Thoracic aorta (tissue), 2 donors: Measurements from ENCODE around the gene SH3GLB1. TPM values are rescaled to one million over a fixed set of nuclear protein-coding genes. Genes with fewer than 3 reads are reported as not detected.

Source experiments
- ATAC-seq: fragments of 150-250 bp; one replicate; pipeline ENCODE4 v1.8.0; 2017; ENCODE audit warnings: low read depth; ENCODE audit not compliant: insufficient number of reproducible peaks, low FRiP score
- DNase-seq: peaks from one replicate; pipeline ENCODE4 v3.0.0-alpha.2; 2020; ENCODE audit warnings: low spot score
- H3K27ac ChIP-seq, 2 donors: fragments of 200-600 bp; sonication (generic); 1 replicate in 1 of 2; 2 replicates in 1 of 2; pipeline ENCODE4 v1.5.1; 2016; ENCODE audit warnings: mild to moderate bottlenecking in 2 of 2, moderate library complexity in 2 of 2
- H3K27me3 ChIP-seq: fragments of 200-600 bp; sonication (generic); replicated peaks from 2 replicates; pipeline ENCODE4 v1.6.0; 2016; ENCODE audit warnings: mild to moderate bottlenecking; ENCODE audit not compliant: insufficient read depth
- H3K36me3 ChIP-seq: fragments of 200-600 bp; sonication (generic); one replicate; pipeline ENCODE4 v1.5.1; 2016
- H3K4me1 ChIP-seq, 2 donors: fragments of 200-600 bp; sonication (generic); 1 replicate in 1 of 2; 2 replicates in 1 of 2; pipeline versions ENCODE4 v1.5.1 to v1.6.0; 2016; ENCODE audit warnings: low read depth in 2 of 2, mild to moderate bottlenecking in 1 of 2; ENCODE audit not compliant: control insufficient read depth in 1 of 2
- H3K4me3 ChIP-seq: fragments of 200-600 bp; sonication (generic); 2 replicates; pipeline ENCODE4 v1.5.1; 2016; ENCODE audit warnings: mild to moderate bottlenecking
- H3K9me3 ChIP-seq: fragments of 200-600 bp; sonication (generic); 2 replicates; pipeline ENCODE4 v1.5.1; 2016
- CTCF ChIP-seq: fragments of 200-600 bp; sonication (generic); IDR thresholded peaks from one replicate; pipeline ENCODE4 v1.5.1; 2019; ENCODE audit warnings: antibody characterized with exemption
- total RNA-seq, 2 donors: library from RNA; depleted of rRNA; stranded (reverse); fragments of >200 nt; gene quantifications; one replicate each; pipeline versions ENCODE4 v1.1.0 to v1.2.3, GENCODE V29; 2016

Gene SH3GLB1
- total RNA-seq, 2 donors from 2014 or later: 49.1 to 69.6 TPM

GRCh38 chr1:86776108-86776507 lies 71.7 kb downstream of the SH3GLB1 start:
- H3K36me3 ChIP-seq: no peaks in the 10 kb centered on the region
- H3K9me3 ChIP-seq: no peaks in the 10 kb centered on the region
- H3K4me3 ChIP-seq: no peak overlapping the region
- H3K27ac ChIP-seq: no peak overlapping the region
- H3K27me3 ChIP-seq: no peaks in the 10 kb centered on the region
- no peak for TF ChIP-seq CTCF
- DNase-seq: no peak
- peaks cover 19 to 36% of the 10 kb centered on the region in 2 donors for H3K4me1 ChIP-seq
- ATAC-seq: no peak

GRCh38 chr1:86778569-86779239 lies 74.3 kb downstream of the SH3GLB1 start:
- DNase-seq: no peak
- Histone ChIP-seq H3K36me3 (no peaks in the 10 kb centered on the region), H3K9me3 (no peaks in the 10 kb centered on the region), H3K4me3 (no peak overlapping the region), H3K27ac (peak overlapping the region in 1 of 2 donors; percentile 56), H3K4me1 (peaks cover 19 to 31% of the 10 kb centered on the region in 2 donors), H3K27me3 (no peaks in the 10 kb centered on the region)
- TF ChIP-seq CTCF: no peak
- no peak for ATAC-seq

- Histone ChIP-seq H3K27me3 (no peaks in the 10 kb centered on the region), H3K4me3 (no peak overlapping the region), H3K27ac (no peak overlapping the region), H3K4me1 (peaks cover 13 to 24% of the 10 kb centered on the region in 2 donors), H3K36me3 (no peaks in the 10 kb centered on the region), H3K9me3 (no peaks in the 10 kb centered on the region)
- ATAC-seq (no peak), DNase-seq (no peak)
- TF ChIP-seq CTCF: no peak
Observed at GRCh38 chr1:86779308-86780191, 75.2 kb downstream of the SH3GLB1 start.

- no peak for TF ChIP-seq CTCF
- Histone ChIP-seq H3K9me3 (no peaks in the 10 kb centered on the region), H3K4me3 (no peak overlapping the region), H3K36me3 (no peaks in the 10 kb centered on the region), H3K27me3 (no peaks in the 10 kb centered on the region), H3K4me1 (peaks cover 3 to 8% of the 10 kb centered on the region in 2 donors), H3K27ac (no peak overlapping the region)
- no peak for ATAC-seq
- DNase-seq: no peak
Observed at GRCh38 chr1:86782482-86782881, 78.1 kb downstream of the SH3GLB1 start.

- ATAC-seq (no peak), DNase-seq (no peak)
- Histone ChIP-seq H3K27ac (peak overlapping the region in 1 of 2 donors; percentile 70), H3K9me3 (no peaks in the 10 kb centered on the region), H3K4me1 (peaks cover 12 to 25% of the 10 kb centered on the region in 2 donors), H3K27me3 (no peaks in the 10 kb centered on the region), H3K36me3 (no peaks in the 10 kb centered on the region), H3K4me3 (no peak overlapping the region)
- no peak for TF ChIP-seq CTCF
Observed at GRCh38 chr1:86787621-86788020, 83.2 kb downstream of the SH3GLB1 start.
